ENCODE results near the gene LHFPL2.

DNA sequence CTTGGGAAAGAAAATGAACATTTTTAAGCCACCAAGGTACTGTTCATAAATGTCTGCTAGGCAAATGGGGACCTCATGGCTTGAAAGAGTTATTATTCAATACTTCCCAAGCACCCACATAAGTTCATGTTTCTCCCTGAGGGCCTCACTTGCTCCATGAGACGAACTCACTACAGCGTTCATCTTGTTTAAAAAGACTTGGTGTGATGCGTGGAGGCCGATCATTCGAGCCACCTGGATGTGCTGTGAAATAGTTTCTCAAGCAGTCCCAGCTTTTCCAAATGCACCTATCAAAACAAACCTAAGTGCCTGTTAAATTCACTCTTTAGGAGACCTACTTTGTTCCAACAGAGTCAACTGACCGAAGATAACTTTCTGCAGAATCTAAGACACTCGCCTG, 103.2 kb downstream of the LHFPL2 start:
- TF ChIP-seq NRF1 (conservative IDR thresholded peaks at IDR 0.05 in 1 of 2, IDR thresholded peaks at IDR 0.05 in 1 of 2), result no peak
- TF ChIP-seq, protein P1, sequence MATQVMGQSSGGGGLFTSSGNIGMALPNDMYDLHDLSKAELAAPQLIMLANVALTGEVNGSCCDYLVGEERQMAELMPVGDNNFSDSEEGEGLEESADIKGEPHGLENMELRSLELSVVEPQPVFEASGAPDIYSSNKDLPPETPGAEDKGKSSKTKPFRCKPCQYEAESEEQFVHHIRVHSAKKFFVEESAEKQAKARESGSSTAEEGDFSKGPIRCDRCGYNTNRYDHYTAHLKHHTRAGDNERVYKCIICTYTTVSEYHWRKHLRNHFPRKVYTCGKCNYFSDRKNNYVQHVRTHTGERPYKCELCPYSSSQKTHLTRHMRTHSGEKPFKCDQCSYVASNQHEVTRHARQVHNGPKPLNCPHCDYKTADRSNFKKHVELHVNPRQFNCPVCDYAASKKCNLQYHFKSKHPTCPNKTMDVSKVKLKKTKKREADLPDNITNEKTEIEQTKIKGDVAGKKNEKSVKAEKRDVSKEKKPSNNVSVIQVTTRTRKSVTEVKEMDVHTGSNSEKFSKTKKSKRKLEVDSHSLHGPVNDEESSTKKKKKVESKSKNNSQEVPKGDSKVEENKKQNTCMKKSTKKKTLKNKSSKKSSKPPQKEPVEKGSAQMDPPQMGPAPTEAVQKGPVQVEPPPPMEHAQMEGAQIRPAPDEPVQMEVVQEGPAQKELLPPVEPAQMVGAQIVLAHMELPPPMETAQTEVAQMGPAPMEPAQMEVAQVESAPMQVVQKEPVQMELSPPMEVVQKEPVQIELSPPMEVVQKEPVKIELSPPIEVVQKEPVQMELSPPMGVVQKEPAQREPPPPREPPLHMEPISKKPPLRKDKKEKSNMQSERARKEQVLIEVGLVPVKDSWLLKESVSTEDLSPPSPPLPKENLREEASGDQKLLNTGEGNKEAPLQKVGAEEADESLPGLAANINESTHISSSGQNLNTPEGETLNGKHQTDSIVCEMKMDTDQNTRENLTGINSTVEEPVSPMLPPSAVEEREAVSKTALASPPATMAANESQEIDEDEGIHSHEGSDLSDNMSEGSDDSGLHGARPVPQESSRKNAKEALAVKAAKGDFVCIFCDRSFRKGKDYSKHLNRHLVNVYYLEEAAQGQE (IDR thresholded peaks at IDR 0.05; ENCODE audit: borderline replicate concordance), result no peak
- TF ChIP-seq, protein P1 (CRISPR knock-in tag; IDR thresholded peaks at IDR 0.05; ENCODE audit: low read depth), result no peak
- no peak for TF ChIP-seq POLR2AphosphoS5 (IDR thresholded peaks at IDR 0.05; ENCODE audit: control insufficient read depth, insufficient read depth, low read depth, low read length)
- no peak for TF ChIP-seq NR2C2 (CRISPR knock-in tag; IDR thresholded peaks at IDR 0.05)
- no peak for TF ChIP-seq NR2C2 (tag; IDR thresholded peaks at IDR 0.05)
- no peak for TF ChIP-seq TRIM28 (IDR thresholded peaks at IDR 0.05)

Measured in K562 (cell line).